ENCODE measurements around the gene PIP4K2A.

The PIP4K2A gene

DNA sequence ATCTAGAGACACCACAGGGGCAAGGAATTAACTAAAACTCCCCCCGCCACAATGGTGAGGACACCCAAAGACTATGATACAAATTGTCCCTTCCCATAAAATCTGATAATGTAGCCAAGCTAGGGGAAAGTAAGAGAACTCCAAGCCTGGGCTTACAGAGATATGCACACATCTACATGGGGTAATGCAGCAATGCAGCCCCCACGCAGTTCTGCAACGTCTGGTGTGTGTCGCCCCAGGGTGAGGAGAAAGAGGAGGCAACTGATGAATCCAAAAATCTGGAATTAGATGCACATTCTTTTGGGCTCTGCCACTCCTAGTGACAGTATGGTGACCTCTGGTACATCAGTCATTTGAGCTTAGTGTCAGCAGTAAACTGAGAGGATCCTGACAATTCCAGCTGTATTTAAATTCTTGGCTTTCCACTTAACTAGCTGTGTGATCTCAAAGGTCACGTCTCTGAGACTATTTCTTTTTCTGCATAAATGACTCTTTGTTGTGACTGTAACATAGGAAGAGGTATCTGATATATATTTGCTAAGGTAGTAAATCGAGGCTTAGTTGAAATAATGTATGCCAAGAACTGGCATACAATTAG is 51.5 kb downstream of the PIP4K2A start:
- DNase-seq = no peak

DNA sequence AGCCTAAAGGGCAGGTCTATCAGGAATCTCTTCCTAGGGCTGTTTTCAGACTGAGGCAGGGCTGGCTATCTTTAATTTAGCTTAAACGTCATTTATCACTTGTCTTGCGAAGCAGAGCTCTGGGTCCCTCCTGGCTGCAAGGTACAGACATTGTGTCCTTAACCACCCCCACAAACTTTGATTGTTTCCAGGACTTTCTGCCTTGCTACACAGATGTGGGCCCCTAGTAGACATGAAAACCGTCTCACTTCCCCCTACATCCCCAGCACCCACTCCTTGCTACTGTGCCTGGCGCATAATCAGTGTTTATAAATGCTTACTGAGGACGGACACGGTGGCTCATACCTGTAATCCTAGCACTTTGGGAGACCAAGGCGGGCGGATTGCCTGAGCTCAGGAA is 54.5 kb downstream of the PIP4K2A start:
- DNase-seq = no peak

DNA sequence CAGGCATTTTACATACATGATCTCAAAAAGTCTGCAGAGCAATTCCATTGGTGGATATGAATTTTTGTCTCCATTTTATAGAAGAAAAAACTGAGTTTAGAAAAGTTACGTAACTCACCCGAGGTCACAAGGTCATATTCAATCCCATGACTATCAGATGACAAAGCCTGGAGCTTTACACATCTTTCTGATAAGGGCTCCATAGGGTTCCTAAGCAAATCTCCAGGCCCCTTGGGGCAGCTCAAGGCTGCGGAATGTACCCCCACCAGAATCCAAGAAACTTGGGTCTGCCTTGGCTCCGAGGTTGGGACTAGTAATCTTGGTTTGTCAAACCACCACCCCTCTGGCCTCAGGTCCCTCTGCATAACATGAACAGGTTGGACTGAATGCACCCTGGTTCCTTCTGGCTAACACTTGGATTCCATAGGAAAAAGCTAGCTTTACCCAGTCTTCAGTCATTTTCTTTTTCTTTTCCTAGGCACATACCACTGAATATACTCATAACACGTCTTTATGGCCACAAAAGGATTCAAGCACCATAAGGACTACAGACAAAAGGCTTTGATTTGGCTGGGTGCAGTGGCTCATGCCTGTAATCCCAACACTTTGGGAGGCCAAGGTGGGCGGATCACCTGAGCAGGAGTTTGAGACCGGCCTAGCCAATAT is 55.5 kb downstream of the PIP4K2A start:
- DNase-seq = no peak

DNA sequence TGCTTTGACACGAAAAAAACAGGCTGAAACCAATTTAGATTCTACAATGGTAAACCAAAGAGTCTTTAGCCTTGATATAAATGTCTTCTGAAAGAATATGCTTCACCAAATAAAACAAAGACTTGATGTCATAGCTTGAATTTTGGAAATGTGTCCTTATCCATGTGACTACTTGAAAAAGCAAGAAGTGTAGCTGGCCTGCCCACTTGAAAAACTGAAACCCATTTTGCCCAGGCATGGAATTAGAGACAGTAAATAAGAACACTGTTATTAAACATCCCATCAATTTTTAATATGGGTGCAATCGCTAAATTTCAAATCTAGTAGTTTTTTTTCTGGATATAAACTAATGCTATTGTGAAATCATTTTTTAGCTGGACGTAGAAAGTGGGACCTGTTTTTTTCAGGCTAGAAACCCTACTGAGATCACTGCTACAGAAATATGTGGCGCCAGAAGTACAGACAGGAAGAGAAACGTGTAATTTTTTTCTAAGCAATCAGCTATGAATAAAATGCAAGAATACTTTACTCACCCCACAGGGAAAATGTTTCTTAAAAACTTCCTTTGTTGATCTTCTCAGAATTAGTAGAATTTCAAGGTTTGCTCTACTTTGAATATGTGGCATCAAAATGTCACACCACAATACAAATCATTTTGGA is 56.7 kb downstream of the PIP4K2A start:
- DNase-seq = no peak

DNA sequence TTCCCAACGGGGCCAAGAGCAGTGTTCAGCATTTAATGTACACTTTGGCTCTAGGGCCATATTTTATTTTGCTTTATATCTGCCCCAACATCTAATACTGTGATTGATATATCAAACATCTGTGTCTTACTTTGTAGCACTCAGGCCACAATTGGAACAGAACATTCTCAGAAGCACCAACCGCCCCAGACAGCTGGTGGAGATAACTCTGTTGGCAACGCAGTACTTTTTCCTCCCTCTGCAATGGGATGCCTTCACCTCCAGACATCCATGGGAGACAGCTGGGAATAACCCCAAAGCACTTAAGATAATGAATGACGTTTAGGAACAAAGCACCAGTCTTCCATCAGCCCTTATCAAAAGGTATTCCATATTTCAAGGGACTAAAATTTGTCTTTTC is 57.4 kb downstream of the PIP4K2A start:
- DNase-seq = no peak

DNA sequence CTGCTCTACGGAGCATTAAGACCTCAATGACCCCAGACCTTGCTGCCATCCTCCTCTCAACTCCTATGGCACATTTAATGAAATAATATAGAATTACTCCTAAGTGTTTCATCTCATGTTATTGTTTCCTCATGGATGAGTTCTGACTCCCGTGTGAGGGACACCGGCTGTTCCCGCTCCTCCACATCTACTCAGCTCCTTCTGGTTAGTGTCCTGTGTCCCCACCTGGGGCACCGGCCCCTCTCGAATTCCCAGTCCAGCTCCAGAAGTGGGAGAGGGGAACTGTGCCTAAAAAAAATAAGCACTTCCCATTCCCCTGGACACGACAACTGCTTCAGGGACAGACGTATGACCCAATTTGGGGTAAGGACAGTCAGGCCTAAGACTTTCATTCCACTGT is 58.3 kb downstream of the PIP4K2A start:
- no peak for DNase-seq

DNA sequence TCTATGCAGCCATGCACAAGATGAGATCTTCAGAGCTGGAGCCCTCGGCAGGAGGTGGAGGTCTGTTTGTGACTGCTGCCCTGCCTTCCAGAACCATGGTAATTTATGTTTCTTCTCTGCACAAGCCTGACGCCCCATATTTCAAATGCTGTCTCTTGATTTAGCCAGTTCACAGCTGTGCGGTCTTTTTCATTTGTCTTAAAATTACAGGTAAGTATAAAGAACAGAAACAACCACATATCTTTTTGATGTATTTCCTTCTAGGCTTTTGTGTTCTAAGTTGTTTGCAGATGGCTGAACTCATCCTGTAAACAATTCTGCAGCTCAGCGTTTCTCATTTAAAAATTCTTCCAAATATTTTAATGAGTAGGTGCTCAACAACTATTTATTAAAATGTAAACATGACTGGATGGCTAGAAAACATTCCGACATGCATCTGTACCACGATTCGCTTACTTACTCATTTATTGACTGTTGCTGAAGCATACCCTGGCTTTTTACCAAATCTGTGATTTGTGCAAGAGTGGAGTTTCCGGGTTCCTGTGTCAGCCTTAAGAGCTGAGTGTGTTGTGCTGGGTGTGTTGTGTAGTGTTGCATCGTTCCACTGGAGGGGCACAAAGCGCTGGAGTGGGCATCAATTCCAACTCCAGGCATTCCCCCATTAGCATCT is 58.9 kb downstream of the PIP4K2A start:
- DNase-seq = no peak

DNA sequence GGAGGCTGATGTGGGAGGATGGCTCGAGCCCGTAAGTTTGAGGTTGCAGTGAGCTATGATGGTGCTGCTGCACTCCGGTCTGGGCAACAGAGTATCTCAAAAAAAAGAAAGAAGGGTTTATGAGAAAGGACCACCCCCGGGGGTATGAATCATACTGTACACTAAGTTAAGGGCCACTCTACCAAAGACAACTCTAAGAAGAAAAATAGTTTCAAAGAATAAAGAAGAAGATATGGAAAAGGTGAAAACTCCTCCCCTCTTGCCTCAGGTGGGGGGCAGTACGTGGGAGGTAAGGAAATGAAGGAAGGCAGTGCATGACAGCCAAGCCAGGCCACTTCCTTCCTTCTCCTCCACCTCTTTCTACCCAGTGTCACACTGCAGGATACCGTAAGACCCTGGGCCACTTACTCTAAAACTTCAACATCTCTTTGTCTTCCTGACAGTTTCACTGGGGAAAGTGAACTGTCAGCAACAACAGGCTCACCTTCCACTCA is 61.3 kb downstream of the PIP4K2A start:
- DNase-seq = no peak

DNA sequence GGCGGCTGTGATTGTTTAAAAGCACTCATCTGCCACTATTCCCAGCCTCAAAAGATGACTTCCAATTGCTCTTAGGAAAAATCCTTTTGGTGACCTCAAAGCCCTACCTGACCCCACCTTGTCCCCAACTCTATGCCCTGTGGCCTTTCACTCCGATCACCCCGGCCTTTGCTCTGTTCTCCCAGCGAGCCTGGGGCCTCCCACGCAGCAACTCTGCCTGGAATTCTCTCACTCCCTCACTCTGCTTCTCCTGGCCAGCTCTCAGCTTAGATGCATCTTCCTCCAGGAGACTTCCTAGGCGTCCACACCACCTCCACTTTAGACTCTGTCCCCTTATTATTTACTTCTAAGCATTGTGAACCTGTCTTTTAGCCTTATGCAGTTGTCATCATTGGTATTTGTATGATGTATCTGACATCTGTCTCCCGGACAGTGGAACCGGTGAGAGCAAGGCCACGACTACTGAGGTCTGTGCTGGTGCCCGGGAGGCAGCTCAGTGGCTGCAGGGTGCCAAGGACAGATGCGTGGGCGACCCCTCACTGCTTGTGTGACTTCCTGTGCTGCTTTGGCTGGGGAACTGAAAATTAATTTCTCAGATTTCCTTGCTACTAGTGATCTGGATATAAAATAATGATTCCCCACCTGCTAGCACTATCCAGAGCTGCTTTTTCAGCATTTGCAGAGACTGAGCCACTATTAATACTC is 63.0 kb downstream of the PIP4K2A start:
- no peak for DNase-seq

DNA sequence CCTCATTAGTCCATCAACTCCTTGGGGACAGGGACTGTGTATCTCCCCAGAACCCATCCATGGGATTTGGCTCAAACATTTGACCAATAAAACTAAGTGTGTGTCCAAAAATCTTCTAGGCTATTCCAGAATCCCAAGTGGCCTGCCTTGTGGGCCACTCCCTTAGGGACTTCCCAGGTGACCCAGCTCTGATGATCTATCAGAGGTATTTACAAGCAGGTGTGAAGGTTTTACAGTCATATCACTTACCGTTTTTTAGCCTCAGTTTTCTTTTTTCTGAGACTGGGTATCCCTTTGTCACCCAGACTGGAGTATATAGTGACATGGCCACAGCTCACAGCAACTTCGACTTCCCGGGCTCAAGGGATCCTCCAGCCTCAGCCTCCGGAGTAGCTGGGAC is 64.4 kb downstream of the PIP4K2A start:
- no peak for DNase-seq

DNA sequence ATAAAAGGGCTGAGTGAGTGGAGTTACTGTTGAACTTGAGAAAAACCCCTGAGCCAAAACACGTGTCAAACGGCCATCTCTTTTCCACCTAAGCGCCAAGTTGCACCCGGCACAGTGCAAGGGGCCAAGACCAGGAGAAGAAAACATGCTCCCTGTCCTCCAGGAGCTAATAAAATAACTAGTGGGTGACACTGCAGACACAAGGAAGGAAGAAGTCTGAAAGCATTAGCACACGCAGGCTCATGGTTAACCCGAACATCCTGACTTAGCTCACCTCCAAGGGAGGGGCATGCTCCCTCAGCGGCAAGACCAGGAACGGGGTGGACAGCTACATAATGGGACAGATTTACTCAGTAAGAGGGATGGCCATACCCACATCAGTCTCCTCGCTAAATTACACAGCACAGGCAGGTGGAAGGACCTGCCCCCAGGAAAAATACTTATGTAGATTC is 65.0 kb downstream of the PIP4K2A start:
- no peak for DNase-seq

DNA sequence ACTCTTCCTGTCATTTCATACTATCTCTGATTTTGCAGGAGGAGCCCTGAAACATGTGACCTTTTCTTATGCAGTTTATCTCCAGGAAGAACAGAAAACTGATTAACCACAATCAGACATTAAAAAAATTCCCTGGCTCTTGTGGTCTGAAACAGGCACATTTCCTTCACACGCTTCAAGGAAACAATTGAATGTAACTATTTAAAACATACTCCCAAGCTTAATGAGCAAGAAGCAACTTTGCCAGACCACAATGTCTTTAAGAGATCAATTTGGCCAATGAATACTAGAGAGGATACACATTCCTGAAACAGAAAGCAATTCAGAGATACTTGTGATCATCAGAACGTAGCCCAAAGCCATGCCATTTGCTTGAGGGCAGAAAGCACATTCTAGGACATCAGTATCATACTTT is 65.8 kb downstream of the PIP4K2A start:
- no peak for DNase-seq

DNA sequence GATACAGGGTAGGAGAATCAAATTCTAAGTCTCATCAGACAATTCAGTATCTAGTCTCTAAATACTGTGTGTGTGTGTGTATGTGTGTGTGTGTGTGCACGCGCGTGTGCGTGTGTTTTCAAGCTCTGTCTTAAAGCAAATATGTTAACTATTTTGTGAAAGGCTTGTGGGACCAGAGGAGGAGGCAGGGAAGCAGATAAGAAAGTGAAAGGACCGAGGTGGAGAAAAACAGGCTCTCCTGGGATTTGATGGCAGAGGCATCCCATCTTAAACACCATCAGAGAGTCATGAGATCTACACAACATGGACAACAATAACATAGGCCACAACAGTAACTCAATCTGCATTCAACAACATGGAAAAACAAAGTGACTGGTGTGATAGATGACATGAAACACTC is 67.1 kb downstream of the PIP4K2A start:
- DNase-seq = no peak

DNA sequence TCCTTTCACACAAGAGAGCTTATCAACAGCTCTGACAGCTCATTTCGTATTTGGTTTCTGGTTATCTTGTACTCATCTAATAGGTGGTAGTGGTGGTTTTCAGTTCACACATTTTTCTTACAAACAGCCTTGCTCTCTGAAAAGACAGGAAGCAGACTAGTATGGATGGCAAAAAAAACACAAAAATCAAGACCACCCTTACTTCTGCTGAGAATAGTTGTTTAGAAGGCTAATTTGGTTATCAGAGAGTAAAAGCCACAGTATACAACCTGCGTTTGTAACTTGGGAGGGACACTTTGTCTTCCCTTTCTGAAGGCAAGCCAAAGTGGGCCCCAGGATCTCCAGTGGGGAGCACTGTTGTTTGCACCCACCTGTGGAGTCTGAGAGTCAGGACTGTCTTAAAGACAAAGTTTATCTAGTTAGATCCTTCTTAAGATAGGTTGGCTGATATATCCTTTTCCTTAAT is 68.0 kb downstream of the PIP4K2A start:
- no peak for DNase-seq

DNA sequence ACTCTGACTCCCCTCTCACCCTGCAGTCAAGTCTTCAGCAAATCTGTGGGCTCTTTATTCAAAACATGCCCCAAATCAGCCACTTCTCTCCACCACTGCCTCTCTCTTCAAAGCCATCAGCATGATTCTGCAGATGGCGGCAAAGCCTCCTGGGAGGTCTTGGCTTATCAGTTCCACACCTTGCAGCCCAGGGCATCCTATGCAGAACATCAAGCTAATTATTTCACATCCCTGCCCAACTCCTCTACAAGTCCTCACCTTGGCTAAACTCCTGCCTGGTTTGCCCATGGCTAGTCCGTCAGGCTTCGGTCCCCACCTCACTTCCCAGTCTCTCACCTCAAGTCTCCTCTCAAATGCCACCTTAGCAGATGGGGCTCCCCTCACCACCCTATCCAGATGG is 70.2 kb downstream of the PIP4K2A start:
- DNase-seq = no peak

DNA sequence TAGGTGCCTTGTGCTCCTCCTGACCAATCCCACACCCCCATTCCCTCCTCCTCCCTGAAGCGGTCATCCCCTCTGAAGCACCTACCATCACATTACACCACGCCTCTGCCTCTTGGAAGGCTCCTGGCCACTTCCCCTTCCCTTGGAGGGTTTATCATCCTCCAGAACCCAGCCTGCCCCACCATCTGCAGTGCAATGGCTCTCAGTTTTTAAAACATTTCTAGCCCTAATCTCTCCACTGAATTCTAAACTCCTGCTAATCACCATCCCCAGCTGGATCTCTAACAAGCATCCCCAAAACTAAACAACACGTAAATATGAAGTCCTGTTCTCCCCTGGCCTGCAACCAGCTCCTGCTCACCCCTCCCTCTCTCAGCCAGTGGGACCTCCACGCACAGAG is 70.6 kb downstream of the PIP4K2A start:
- no peak for DNase-seq

DNA sequence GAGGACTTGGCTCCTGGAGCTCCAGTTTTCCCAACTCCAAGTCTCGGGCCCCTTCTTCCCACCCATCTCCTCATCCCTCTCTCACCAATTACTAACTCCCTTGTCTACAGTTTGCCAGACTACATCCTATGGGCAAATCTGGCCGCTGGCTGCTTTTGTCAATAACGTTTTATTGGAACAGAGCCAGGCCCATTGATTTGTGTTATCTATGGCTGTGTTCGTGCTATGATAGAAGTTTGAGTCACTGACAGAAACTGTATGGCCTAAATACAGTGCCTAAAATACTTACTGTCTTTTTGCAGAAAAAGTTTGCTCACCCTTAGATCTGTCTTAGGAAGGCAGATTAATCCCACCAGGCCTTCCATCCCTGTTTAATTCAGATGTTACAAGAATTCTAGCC is 71.3 kb downstream of the PIP4K2A start:
- DNase-seq = no peak

DNA sequence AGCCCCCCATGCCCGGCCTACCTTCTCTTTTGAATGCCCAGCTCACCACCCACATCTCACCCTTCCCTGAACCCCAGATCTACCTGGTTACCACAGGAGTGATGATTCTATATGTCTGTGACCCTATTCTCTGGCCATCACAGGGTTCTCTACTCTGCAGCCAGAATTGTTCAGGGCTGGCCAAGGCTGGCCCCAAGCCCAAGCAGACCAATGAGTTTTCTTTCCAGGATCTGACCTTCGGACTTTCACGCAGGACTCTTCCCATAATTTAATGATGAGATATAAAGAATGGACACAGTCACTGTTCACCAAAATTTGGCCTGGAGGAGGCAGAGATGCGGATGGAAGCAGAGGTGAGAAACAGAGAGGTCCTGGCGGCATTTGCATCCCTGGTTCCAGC is 72.6 kb downstream of the PIP4K2A start:
- DNase-seq = no peak

DNA sequence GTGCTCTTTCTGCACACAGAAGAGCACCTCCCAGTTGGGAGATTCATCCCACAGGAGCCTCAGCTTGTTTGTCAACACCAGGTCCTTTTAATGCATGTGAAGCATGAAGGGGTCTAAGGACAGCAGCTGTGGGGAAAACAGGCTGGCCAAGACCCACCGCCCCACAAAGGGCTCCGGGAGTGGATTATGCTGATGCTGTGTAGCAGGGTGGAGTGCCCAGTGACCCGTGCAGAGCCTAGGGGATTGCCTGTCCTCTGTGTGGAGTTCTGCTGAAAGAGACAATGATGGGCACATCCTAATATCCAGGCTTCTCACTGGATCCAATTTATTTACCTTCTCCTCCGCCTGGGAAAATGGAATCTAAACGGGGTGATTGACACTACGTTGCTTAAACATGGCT is 74.0 kb downstream of the PIP4K2A start:
- DNase-seq = no peak

DNA sequence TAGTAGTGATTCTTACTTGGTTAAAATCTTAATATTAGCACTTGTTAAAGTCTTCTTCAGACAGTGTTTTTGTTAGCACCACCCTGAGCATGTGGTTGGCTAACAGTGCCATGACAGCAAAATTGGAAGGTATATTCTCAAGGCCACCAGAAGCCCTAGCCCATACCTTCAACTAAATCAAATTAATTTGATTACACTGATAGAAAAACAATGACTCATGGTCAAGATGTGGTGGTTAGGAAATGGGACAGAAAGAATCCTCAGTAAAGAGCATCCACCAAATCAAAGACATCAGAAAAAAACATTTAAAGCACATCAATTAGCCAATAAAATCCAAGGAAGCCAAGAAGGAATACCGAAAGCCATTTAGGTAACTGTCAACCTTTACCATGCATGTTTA is 75.5 kb downstream of the PIP4K2A start:
- DNase-seq = no peak

DNA sequence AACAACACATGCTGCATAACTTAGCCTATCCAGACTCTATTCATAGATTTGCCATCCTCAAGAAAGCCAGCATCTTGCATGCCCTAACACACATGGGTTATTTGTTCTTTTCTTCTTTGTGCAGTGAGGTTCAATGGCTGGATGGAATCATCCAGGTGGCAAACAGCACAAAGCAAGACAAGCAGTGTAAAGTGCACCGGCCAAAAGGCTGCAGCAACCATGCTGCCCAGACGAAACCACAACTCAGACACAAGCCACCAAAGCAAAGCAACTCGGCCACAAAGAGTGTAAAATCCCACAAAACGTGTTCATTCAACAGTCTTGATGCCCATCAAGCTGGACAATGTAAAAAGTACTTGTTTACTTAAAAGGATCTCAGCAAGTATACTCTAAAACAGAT is 76.9 kb downstream of the PIP4K2A start:
- DNase-seq = no peak

DNA sequence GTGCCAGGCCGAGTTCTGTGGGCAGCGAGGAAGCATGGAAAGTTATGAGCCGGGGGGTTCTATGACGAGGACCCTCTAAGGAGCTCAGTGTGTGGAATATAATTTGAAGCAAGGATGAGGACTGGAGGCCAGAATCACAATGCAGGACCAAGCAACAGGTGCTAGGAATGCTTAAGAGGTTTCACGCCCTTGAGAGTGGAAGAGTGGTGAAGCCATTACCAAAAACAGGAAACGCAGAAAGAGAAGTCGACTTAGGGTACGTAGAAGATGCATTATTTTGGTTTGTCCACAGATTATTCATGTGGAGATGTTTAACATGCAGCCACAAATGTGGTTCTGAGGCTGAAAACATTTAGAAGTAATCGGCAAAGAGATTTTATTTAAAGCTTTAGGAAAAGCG is 78.7 kb downstream of the PIP4K2A start:
- DNase-seq = no peak
